Stimulated activated CD8-positive, alpha-beta memory T cell treated with anti-CD3 and anti-CD28 coated beads, Interleukin-7, amount 100 ng/mL, for 1 hour (primary cell): Measurements from ENCODE around the gene MMP17.
"Not testable (repeated sequence)": the region's sequence is repeated elsewhere in the genome, so short reads cannot be mapped to it uniquely, and the experiment has no call there.

ENCODE experiments used
- DNase-seq, 2 donors: peaks; one replicate each; pipeline ENCODE4 v3.0.0-alpha.2; 2020; ENCODE audit warnings: low read depth in 2 of 2

The MMP17 gene

GRCh38 chr12:131800594-131801135 lies 27.5 kb upstream of the MMP17 start:
- no peak for DNase-seq

- no peak for DNase-seq
Observed at GRCh38 chr12:131801254-131801866, 26.8 kb upstream of the MMP17 start.

GRCh38 chr12:131803961-131804521 lies 24.2 kb upstream of the MMP17 start:
- no peak for DNase-seq

- DNase-seq, result no peak
Observed at GRCh38 chr12:131805421-131805820, 22.8 kb upstream of the MMP17 start.

GRCh38 chr12:131806674-131807073 lies 21.5 kb upstream of the MMP17 start:
- DNase-seq, result no peak

- no peak for DNase-seq
Observed at GRCh38 chr12:131808744-131809371, 19.3 kb upstream of the MMP17 start.

GRCh38 chr12:131809476-131810254 lies 18.5 kb upstream of the MMP17 start:
- not testable (repeated sequence) for DNase-seq

- DNase-seq, result no peak
Observed at GRCh38 chr12:131810726-131811125, 17.5 kb upstream of the MMP17 start.

GRCh38 chr12:131815131-131815530 lies 13.1 kb upstream of the MMP17 start:
- DNase-seq, result no peak

GRCh38 chr12:131816495-131816894 lies 11.7 kb upstream of the MMP17 start:
- no peak for DNase-seq

GRCh38 chr12:131817241-131817640 lies 11.0 kb upstream of the MMP17 start:
- DNase-seq, result no peak

- DNase-seq, result no peak
Observed at GRCh38 chr12:131818821-131819585, 9.2 kb upstream of the MMP17 start.

- no peak for DNase-seq
Observed at GRCh38 chr12:131824450-131824849, 3.7 kb upstream of the MMP17 start.

- no peak for DNase-seq
Observed at GRCh38 chr12:131825146-131825892, 2.9 kb upstream of the MMP17 start.

- no peak for DNase-seq
Observed at GRCh38 chr12:131826097-131826928, 1.9 kb upstream of the MMP17 start.

GRCh38 chr12:131828671-131829355 lies 620 bp downstream of the MMP17 start:
- DNase-seq, result no peak

GRCh38 chr12:131829356-131829747 lies 1.2 kb downstream of the MMP17 start:
- no peak for DNase-seq

- no peak for DNase-seq
Observed at GRCh38 chr12:131829791-131830334, 1.7 kb downstream of the MMP17 start.

GRCh38 chr12:131830335-131830913 lies 2.2 kb downstream of the MMP17 start:
- no peak for DNase-seq
